Neutrophil (primary cell): ENCODE results near the gene THBS2.

Source experiments
- H3K27ac ChIP-seq: fragments of 200-600 bp; sonication (generic); 2 replicates; pipeline ENCODE4 v1.5.1; 2016; ENCODE audit warnings: mild to moderate bottlenecking, moderate library complexity
- H3K27me3 ChIP-seq: fragments of 200-600 bp; sonication (generic); 2 replicates; pipeline ENCODE4 v1.6.0; 2016; ENCODE audit warnings: mild to moderate bottlenecking
- H3K36me3 ChIP-seq: fragments of 200-600 bp; sonication (generic); 2 replicates; pipeline ENCODE4 v1.5.1; 2017
- H3K4me1 ChIP-seq, 2 experiments: fragments of 200-600 bp in 1 of 2; sonication (generic) in 1 of 2; 1 replicate in 1 of 2; 2 replicates in 1 of 2; pipeline versions ENCODE4 v1.5.1 to v1.6.1; 2013 to 2016; ENCODE audit warnings: low read depth in 1 of 2, low read length in 1 of 2, mild to moderate bottlenecking in 1 of 2, moderate library complexity in 1 of 2; ENCODE audit not compliant: control insufficient read depth in 1 of 2, insufficient read depth in 1 of 2
- H3K4me3 ChIP-seq, 2 experiments: fragments of 200-600 bp in 1 of 2; sonication (generic) in 1 of 2; 1 replicate in 1 of 2; 2 replicates in 1 of 2; pipeline ENCODE4 v1.5.1; 2013 to 2016; ENCODE audit warnings: low read depth in 1 of 2, low read length in 1 of 2, mild to moderate bottlenecking in 1 of 2, moderate library complexity in 1 of 2
- H3K9me3 ChIP-seq: fragments of 200-600 bp; sonication (generic); 2 replicates; pipeline ENCODE4 v1.5.1; 2016
- CTCF ChIP-seq: fragments of 200-600 bp; sonication (generic); IDR thresholded peaks from 2 replicates; pipeline ENCODE4 v1.5.1; 2016; ENCODE audit warnings: antibody characterized with exemption

Gene THBS2

DNA sequence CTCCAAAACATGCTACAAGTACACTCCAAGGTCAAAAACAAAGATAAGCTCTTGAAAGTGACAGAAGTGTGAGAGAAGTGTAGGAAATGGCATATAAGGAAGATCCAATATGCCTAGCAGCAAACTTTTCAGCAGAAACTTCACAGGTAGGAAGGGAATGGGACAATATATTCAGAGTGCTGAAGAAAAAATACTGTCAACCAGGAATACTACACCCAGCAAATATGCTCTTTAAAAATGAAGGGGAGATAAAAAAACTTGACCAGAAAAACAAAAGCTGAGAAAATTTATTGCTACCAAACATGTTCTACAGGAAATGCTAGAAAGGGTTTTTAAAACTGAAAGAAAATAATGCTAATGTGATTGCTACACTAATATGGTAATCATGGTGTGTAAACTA, 46.2 kb downstream of the THBS2 start:
- Histone ChIP-seq H3K4me1 (no peaks in the 10 kb centered on the region), H3K4me3 (no peak overlapping the region), H3K9me3 (no peaks in the 10 kb centered on the region), H3K36me3 (no peaks in the 10 kb centered on the region), H3K27ac (no peak overlapping the region), H3K27me3 (no peaks in the 10 kb centered on the region)
- no peak for TF ChIP-seq CTCF

- no peaks in the 10 kb centered on the region for H3K36me3 ChIP-seq
- H3K4me3 ChIP-seq: no peak overlapping the region
- H3K27ac ChIP-seq: no peak overlapping the region
- no peaks in the 10 kb centered on the region for H3K4me1 ChIP-seq
- no peaks in the 10 kb centered on the region for H3K9me3 ChIP-seq
- TF ChIP-seq CTCF: no peak
- no peaks in the 10 kb centered on the region for H3K27me3 ChIP-seq
Measured at GRCh38 chr6:169205176-169206160, 48.2 kb downstream of the THBS2 start.

- no peak overlapping the region for H3K27ac ChIP-seq
- no peaks in the 10 kb centered on the region for H3K27me3 ChIP-seq
- TF ChIP-seq CTCF: no peak
- no peaks in the 10 kb centered on the region for H3K36me3 ChIP-seq
- H3K4me3 ChIP-seq: no peak overlapping the region
- no peaks in the 10 kb centered on the region for H3K4me1 ChIP-seq
- no peaks in the 10 kb centered on the region for H3K9me3 ChIP-seq
Measured at GRCh38 chr6:169204167-169204566, 49.5 kb downstream of the THBS2 start.

- Histone ChIP-seq H3K4me3 (no peak overlapping the region), H3K36me3 (no peaks in the 10 kb centered on the region), H3K27ac (no peak overlapping the region), H3K4me1 (no peaks in the 10 kb centered on the region), H3K27me3 (no peaks in the 10 kb centered on the region), H3K9me3 (no peaks in the 10 kb centered on the region)
- TF ChIP-seq CTCF: no peak
Measured at GRCh38 chr6:169201985-169202384, 51.7 kb downstream of the THBS2 start.

GRCh38 chr6:169200893-169201514, 52.6 kb downstream of the THBS2 start:
- TF ChIP-seq CTCF: no peak
- H3K27me3 ChIP-seq: no peaks in the 10 kb centered on the region
- no peak overlapping the region for H3K27ac ChIP-seq
- no peaks in the 10 kb centered on the region for H3K9me3 ChIP-seq
- no peaks in the 10 kb centered on the region for H3K4me1 ChIP-seq
- no peaks in the 10 kb centered on the region for H3K36me3 ChIP-seq
- H3K4me3 ChIP-seq: no peak overlapping the region
